Measurements from ENCODE around the gene MTFMT.

- no peak for TF ChIP-seq CTCF (conservative IDR thresholded peaks at IDR 0.05; ENCODE audit: low read length)
- no peak for TF ChIP-seq EZH2phosphoT487 (IDR thresholded peaks at IDR 0.05; ENCODE audit: borderline replicate concordance)
These were observed 18.8 kb upstream of the MTFMT start for GRCh38 chr15:65048241-65048640.
